Muscle layer of duodenum (tissue), 2 donors: ENCODE measurements around the gene SLAMF6.
"Not testable (repeated sequence)": the region's sequence is repeated elsewhere in the genome, so short reads cannot be mapped to it uniquely, and the experiment has no call there.

ENCODE experiments used
- H3K27ac ChIP-seq: one replicate; pipeline ENCODE4 v1.7.0; 2013; ENCODE audit warnings: mild to moderate bottlenecking, low read length
- H3K27me3 ChIP-seq: one replicate; pipeline ENCODE4 v1.7.0; 2013; ENCODE audit warnings: low read depth, mild to moderate bottlenecking, control low read depth, low read length
- H3K36me3 ChIP-seq, 2 donors: one replicate each; pipeline ENCODE4 v1.7.0; 2013; ENCODE audit warnings: low read length in 2 of 2, control low read depth in 1 of 2, mild to moderate bottlenecking in 1 of 2; ENCODE audit not compliant: insufficient read depth in 2 of 2, control insufficient read depth in 1 of 2
- H3K4me1 ChIP-seq, 2 donors: one replicate each; pipeline ENCODE4 v1.7.0; 2013; ENCODE audit warnings: low read length in 2 of 2, mild to moderate bottlenecking in 2 of 2, control low read depth in 1 of 2, moderate library complexity in 1 of 2; ENCODE audit not compliant: insufficient read depth in 2 of 2, control insufficient read depth in 1 of 2
- H3K4me3 ChIP-seq, 2 donors: one replicate each; pipeline ENCODE4 v1.7.0; 2013; ENCODE audit warnings: low read length in 2 of 2, low read depth in 1 of 2, mild to moderate bottlenecking in 1 of 2
- H3K9me3 ChIP-seq, 2 donors: one replicate each; pipeline ENCODE4 v1.7.0; 2013; ENCODE audit warnings: low read length in 2 of 2, control low read depth in 1 of 2, mild to moderate bottlenecking in 1 of 2; ENCODE audit not compliant: control insufficient read depth in 1 of 2
- donor health status: healthy.

The SLAMF6 gene

DNA sequence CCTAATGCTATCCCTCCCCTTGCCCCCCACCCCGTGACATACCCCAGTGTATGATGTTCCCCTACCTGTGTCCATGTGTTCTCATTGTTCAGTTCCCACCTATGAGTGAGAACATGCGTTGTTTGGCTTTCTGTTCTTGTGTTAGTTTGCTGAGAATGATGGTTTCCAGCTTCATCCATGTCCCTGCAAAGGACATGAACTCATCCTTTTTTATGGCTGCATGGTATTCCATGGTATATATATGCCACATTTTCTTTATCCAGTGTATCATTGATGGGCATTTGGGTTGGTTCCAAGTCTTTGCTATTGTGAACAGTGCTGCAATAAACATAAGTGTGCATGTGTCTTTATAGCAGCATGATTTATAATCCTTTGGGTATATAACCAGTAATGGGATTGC, 734 bp upstream of the SLAMF6 start:
- H3K9me3 ChIP-seq, H3K4me3 ChIP-seq, H3K27me3 ChIP-seq: not testable (repeated sequence)

DNA sequence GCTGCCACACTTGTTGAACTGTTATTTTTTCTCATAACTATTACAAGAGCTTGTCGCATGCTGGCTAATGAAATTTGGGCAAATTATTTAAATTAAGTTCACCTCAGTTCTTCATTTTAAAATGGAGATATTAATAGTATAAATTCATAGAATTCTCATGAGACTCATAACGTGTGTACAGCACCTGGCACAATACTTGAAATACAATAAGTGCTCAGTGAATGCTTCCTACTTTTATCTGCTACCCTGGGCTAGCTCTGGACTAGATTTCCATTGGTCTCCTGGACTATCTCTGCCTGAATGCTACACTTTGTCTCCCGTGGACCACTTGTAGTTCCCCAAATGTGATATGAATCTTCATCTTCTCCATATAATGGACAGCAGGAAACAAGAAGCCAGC, 919 bp downstream of the SLAMF6 start:
- Histone ChIP-seq H3K36me3 (no peaks in the 10 kb centered on the region), H3K4me3 (no peak overlapping the region), H3K27me3 (no peaks in the 10 kb centered on the region), H3K9me3 (no peaks in the 10 kb centered on the region), H3K4me1 (no peaks in the 10 kb centered on the region), H3K27ac (no peak overlapping the region)

More for the DNA sequence above, 734 bp upstream of the SLAMF6 start:
- not testable (repeated sequence) for H3K4me1 ChIP-seq, H3K36me3 ChIP-seq, H3K27ac ChIP-seq

DNA sequence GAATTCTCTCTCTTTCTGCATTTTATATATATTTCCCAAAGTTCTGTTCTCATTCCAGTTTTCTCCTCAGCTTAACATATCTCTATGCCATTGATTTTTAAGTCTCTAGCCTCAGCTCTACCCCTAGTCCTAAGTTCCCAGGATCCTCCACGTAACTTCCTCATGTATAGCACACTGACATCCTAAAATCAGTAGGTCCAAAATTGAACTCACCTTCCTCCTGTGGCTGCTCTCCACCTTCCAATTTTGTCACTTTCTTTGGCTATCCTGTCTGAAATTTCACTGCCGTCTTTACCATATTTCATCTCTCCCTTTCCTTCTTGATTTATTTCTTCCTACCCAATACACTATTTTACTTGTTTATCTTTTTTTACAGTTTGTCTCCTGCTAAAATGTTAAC, 1.5 kb downstream of the SLAMF6 start:
- no peak overlapping the region for H3K4me3 ChIP-seq
- H3K9me3 ChIP-seq, result no peaks in the 10 kb centered on the region
- H3K36me3 ChIP-seq, result no peaks in the 10 kb centered on the region
- H3K27me3 ChIP-seq, result no peaks in the 10 kb centered on the region
- no peaks in the 10 kb centered on the region for H3K4me1 ChIP-seq
- H3K27ac ChIP-seq, result no peak overlapping the region

DNA sequence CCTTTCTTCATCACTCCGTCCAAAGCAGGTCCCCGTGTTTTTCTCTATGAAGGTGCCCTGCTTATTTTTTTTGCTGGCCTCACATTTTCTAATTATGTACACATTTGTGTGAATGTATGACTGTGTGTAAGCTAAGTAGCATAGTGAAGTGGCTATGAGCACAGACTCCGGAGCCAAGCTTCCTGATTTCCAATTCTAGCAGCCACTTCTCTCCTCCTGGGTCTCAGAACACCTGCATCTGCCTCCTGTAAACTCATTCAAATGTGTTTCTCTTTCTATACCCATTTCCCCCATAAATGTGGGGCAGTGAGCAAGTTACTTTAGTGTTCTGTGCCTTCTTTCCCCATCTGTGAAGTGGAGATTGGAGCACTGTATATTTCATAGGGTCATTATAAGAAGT, 2.1 kb downstream of the SLAMF6 start:
- H3K36me3 ChIP-seq, result no peaks in the 10 kb centered on the region
- H3K27ac ChIP-seq, result no peak overlapping the region
- H3K27me3 ChIP-seq, result no peaks in the 10 kb centered on the region
- no peak overlapping the region for H3K4me3 ChIP-seq
- no peaks in the 10 kb centered on the region for H3K9me3 ChIP-seq
- no peaks in the 10 kb centered on the region for H3K4me1 ChIP-seq

DNA sequence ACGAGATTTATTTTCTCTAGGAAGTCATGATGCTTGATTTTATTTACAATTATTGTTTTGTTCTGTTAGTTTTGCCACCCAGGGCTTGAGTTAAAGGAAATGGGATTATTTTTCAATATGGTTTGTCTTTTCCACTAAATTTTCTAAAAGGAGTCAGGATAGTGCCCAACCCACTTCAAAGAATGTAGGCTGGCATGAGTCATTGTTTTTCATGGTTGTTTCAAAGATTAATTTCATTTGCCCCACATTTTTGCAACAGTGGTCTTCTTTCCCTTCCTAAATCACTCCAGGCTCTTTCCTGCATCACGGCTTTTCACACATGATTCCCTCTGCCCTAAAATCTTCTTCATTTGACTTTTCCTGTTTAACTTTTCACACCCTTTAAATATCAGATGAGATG, 2.5 kb downstream of the SLAMF6 start:
- Histone ChIP-seq H3K9me3 (no peaks in the 10 kb centered on the region), H3K4me1 (no peaks in the 10 kb centered on the region), H3K4me3 (no peak overlapping the region), H3K27ac (no peak overlapping the region), H3K36me3 (no peaks in the 10 kb centered on the region), H3K27me3 (no peaks in the 10 kb centered on the region)

DNA sequence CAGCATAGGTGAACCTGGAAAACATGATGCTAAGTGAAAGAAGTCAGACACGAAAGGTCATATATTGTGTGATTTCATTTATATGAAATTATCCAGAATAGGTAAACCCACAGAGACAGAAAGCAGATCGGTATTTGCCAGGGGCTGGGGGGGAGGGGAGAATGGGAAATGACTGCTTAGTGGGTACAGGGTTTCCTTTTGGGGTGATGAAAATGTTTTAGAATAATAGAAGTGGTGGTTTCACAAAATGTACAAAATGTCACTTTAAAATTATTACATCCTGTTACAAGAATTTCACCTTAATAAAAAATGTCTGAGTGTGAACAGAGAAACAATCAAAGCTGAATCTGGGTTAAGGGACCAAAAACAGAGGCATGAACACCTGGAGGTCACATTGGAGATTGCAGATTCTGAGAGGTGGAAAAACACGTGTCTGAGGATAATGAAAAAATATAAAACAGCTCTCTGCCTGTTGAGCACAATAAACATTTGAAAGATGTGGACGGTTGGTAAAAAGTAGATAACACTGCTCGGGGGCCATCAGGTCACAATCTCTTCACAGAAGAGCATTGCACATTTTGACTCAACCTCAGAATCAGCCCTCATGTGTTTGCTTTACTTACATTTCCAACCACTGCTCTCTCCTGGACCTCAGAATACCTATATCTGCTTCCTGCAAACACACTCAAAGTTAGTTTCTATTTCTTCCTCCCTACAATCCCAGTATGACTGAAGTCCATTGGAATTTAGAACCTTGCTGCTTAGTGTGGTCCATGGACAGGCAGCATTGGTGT, 3.2 kb downstream of the SLAMF6 start:
- Histone ChIP-seq H3K36me3 (no peaks in the 10 kb centered on the region), H3K27me3 (no peaks in the 10 kb centered on the region), H3K4me1 (no peaks in the 10 kb centered on the region), H3K4me3 (no peak overlapping the region), H3K27ac (no peak overlapping the region), H3K9me3 (no peaks in the 10 kb centered on the region)

DNA sequence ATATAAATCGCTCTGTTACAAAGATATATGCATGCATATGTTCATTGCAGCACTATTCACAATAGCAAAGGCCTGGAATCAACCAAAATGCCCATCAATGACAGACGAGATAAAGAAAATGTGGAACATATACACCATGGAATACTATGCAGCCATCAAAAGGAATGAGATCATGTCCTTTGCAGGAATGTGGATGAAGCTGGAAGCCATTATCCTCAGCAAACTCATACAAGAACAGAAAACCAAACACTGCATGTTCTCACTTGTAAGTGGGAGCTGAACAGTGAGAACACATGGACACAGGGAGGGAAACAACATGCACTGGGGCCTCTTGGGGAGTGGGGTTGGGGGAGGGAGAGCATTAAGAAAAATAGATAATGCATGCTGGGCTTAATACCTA, 5.5 kb downstream of the SLAMF6 start:
- not testable (repeated sequence) for H3K27me3 ChIP-seq, H3K4me3 ChIP-seq, H3K27ac ChIP-seq

DNA sequence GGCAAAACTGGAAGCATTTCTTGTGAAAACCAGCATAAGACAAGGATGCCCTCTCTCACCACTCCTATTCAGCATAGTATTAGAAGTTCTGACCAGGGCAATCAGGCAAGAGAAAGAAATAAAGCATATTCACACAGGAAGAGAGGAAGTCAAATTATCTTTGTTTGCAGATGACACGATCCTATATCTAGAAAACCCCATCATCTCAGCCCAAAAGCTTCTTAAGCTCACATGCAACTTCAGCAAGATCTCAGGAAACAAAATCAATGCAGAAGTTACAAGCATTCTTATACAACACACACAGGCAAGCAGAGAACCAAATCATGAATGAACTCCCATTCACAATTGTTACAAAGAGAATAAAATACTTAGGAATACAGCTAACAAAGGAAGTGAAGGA, 7.1 kb downstream of the SLAMF6 start:
- H3K9me3 ChIP-seq, H3K4me1 ChIP-seq, H3K27ac ChIP-seq, H3K27me3 ChIP-seq, H3K36me3 ChIP-seq, H3K4me3 ChIP-seq: not testable (repeated sequence)

More for the DNA sequence above, 5.5 kb downstream of the SLAMF6 start:
- not testable (repeated sequence) for H3K4me1 ChIP-seq, H3K36me3 ChIP-seq, H3K9me3 ChIP-seq

DNA sequence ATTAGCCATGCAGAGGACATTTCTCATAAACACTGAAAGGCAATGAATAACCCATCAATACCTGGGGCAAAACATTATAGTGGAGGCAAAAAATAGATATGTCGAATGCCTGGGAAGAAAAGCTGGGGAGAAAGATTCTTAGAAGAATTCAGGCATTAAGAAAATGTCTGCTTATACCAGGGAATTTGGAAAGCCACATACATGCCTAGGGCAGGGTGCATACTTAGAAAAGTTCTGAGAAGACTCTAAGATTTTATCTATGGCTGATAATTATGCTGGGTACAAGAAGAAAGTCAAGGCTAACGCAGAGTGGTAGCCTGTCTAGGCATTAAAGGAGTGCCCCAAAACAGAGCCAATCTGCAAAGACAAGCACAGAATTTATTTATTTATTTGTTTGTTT, 18.4 kb downstream of the SLAMF6 start:
- H3K4me3 ChIP-seq, result no peak overlapping the region
- H3K36me3 ChIP-seq, result no peaks in the 10 kb centered on the region
- H3K27me3 ChIP-seq, result no peaks in the 10 kb centered on the region
- H3K9me3 ChIP-seq, result peaks cover 3 to 15% of the 10 kb centered on the region in 2 donors
- H3K27ac ChIP-seq, result no peak overlapping the region
- no peaks in the 10 kb centered on the region for H3K4me1 ChIP-seq

DNA sequence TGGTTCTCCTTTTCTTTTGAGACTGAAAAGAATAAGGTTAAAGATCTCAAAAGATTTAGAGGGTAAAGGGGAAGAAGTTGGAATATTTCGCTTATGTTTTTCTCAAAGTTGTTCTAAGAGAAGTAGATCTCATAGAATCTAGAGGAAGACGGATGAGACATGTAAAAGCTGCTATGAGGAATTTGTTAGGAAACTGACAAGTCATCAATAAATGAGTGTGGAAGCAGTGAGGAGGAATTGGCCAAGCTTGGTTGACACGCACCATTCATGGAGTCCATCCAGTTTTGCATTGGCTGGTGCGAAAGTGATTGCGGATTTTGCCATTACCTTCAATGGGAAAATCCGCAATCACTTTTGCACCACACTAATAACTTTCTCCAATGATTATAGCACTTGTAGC, 20.0 kb downstream of the SLAMF6 start:
- peaks cover 3 to 17% of the 10 kb centered on the region in 2 donors for H3K9me3 ChIP-seq
- H3K27me3 ChIP-seq, result no peaks in the 10 kb centered on the region
- no peak overlapping the region for H3K4me3 ChIP-seq
- H3K27ac ChIP-seq, result no peak overlapping the region
- no peaks in the 10 kb centered on the region for H3K36me3 ChIP-seq
- H3K4me1 ChIP-seq, result no peaks in the 10 kb centered on the region

DNA sequence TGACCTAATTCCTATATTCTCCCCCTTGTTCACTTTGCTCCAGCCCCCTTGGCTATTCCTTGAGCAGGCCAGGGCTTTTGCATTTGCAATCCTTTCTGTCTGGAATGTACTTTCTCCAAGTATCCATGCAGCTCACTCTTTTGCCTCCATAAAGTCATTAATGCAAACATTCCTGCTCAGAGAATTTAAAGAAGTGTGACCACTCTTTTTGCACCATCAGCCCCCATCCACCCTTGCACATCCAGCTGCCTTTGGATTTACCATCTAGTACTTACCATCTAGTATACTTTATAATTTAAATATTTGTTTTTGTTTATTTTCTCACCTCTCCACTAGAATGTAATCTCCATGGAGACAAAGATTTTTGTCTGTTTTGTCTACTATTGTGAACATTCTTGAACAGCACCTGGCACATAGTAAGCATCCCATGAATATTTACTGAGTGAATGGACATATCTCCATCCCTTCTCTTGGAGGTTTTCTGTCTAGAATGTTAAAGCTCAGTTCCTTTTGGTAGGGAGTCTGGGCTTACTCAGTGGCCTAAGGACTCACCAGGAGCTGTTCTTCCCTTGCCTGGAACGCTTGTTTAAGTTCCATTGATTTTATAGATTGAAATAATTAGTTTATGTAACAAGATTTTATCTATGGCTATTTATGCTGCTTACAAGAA, 22.6 kb downstream of the SLAMF6 start:
- Histone ChIP-seq H3K27ac (no peak overlapping the region), H3K9me3 (peaks cover 0 to 6% of the 10 kb centered on the region in 2 donors), H3K4me3 (no peak overlapping the region), H3K27me3 (no peaks in the 10 kb centered on the region), H3K4me1 (no peaks in the 10 kb centered on the region), H3K36me3 (no peaks in the 10 kb centered on the region)

DNA sequence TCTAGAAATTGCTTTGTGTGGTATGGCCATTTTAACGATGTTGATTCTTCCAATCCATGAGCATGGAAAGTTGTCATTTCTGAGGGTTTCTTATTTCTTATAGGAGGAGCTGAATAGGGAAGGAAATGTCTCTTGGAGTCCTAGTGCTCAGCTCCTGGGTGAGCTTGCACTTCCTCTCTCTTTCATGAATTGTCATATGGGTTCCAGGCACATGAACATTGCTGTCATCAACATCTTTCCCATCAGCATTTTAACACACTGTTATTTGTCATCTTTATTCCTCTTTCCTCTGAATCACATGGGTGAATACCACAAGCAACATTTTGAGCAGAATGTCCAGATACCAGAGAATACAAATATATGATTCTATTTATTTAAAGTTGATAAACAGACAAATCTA, 23.4 kb downstream of the SLAMF6 start:
- Histone ChIP-seq H3K27ac (no peak overlapping the region), H3K4me3 (no peak overlapping the region), H3K27me3 (no peaks in the 10 kb centered on the region), H3K36me3 (no peaks in the 10 kb centered on the region), H3K9me3 (peaks cover 0 to 2% of the 10 kb centered on the region in 2 donors), H3K4me1 (no peaks in the 10 kb centered on the region)
